Peyer's patch (tissue), 4 donors: ENCODE results near the gene RRP15. TPM values are rescaled to one million over a fixed set of nuclear protein-coding genes. Genes with fewer than 3 reads are reported as not detected.

Experiments
- DNase-seq, 3 donors: peaks; one replicate each; pipeline ENCODE4 v3.0.0-alpha.2; 2017 to 2019
- H3K27ac ChIP-seq, 4 donors: fragments of 200-600 bp; sonication (generic); one replicate each; pipeline ENCODE4 v1.5.1; 2016 to 2019
- H3K27me3 ChIP-seq, 2 donors: fragments of 200-600 bp; sonication (generic); one replicate each; pipeline ENCODE4 v1.5.1; 2019
- H3K36me3 ChIP-seq, 3 donors: fragments of 200-600 bp; sonication (generic); one replicate each; pipeline ENCODE4 v1.5.1; 2016 to 2019
- H3K4me1 ChIP-seq, 4 donors: fragments of 200-600 bp; sonication (generic); one replicate each; pipeline ENCODE4 v1.5.1; 2016 to 2019
- H3K4me3 ChIP-seq, 4 donors: fragments of 200-600 bp; sonication (generic); 1 replicate in 3 of 4; 2 replicates in 1 of 4; pipeline ENCODE4 v1.5.1; 2016 to 2019; ENCODE audit warnings: mild to moderate bottlenecking in 1 of 4
- H3K9me3 ChIP-seq, 4 donors: fragments of 200-600 bp; sonication (generic); one replicate each; pipeline ENCODE4 v1.5.1; 2016 to 2019; ENCODE audit warnings: mild to moderate bottlenecking in 1 of 4
- CTCF ChIP-seq, 6 experiments: fragments of 450-650 bp in 4 of 6; fragments of 200-600 bp in 2 of 6; sonication (generic) in 1 of 6; IDR thresholded peaks; one replicate each; pipeline ENCODE4 v1.5.1; 2017 to 2019; ENCODE audit warnings: antibody characterized with exemption in 6 of 6, mild to moderate bottlenecking in 3 of 6, moderate library complexity in 1 of 6
- POLR2A ChIP-seq, 2 donors: fragments of 450-650 bp; IDR thresholded peaks; one replicate each; pipeline ENCODE4 v1.5.1; 2017; ENCODE audit warnings: antibody characterized with exemption in 2 of 2, mild to moderate bottlenecking in 2 of 2, moderate library complexity in 2 of 2
- total RNA-seq, 4 donors: library from RNA; depleted of rRNA; stranded (reverse); fragments of >200 nt; gene quantifications; one replicate each; pipeline ENCODE4 v1.1.0, GENCODE V29; 2016

RRP15 gene
- total RNA-seq, 4 donors from 2014 or later = 2.1 to 8.3 (median 2.5) TPM

GRCh38 chr1:218296162-218296561 is 11.1 kb downstream of the RRP15 start:
- Histone ChIP-seq H3K4me1 (no peaks in the 10 kb centered on the region), H3K27ac (no peak overlapping the region), H3K36me3 (peaks cover 0 to 5% (median 0%) of the 10 kb centered on the region in 3 donors), H3K4me3 (no peak overlapping the region), H3K27me3 (no peaks in the 10 kb centered on the region), H3K9me3 (no peaks in the 10 kb centered on the region)
- no peak for DNase-seq
- no peak for TF ChIP-seq POLR2A (IDR thresholded peaks at IDR 0.05)
- no peak for TF ChIP-seq CTCF (IDR thresholded peaks at IDR 0.05)

- H3K27ac ChIP-seq = no peak overlapping the region
- no peaks in the 10 kb centered on the region for H3K9me3 ChIP-seq
- no peaks in the 10 kb centered on the region for H3K27me3 ChIP-seq
- H3K4me1 ChIP-seq = no peaks in the 10 kb centered on the region
- no peak overlapping the region for H3K4me3 ChIP-seq
- DNase-seq = no peak
- H3K36me3 ChIP-seq = peaks cover 0 to 5% (median 0%) of the 10 kb centered on the region in 3 donors
- TF ChIP-seq CTCF (IDR thresholded peaks at IDR 0.05) = no peak
- no peak for TF ChIP-seq POLR2A (IDR thresholded peaks at IDR 0.05)
Measured at GRCh38 chr1:218297461-218297860, 12.4 kb downstream of the RRP15 start.

- Histone ChIP-seq H3K36me3 (peaks cover 0 to 5% (median 0%) of the 10 kb centered on the region in 3 donors), H3K9me3 (no peaks in the 10 kb centered on the region), H3K27me3 (no peaks in the 10 kb centered on the region), H3K27ac (no peak overlapping the region), H3K4me1 (no peaks in the 10 kb centered on the region), H3K4me3 (no peak overlapping the region)
- TF ChIP-seq CTCF (IDR thresholded peaks at IDR 0.05) (no peak), POLR2A (IDR thresholded peaks at IDR 0.05) (no peak)
- no peak for DNase-seq
Measured at GRCh38 chr1:218297867-218298266, 12.8 kb downstream of the RRP15 start.

GRCh38 chr1:218298398-218298797 is 13.3 kb downstream of the RRP15 start:
- Histone ChIP-seq H3K9me3 (no peaks in the 10 kb centered on the region), H3K27ac (no peak overlapping the region), H3K27me3 (no peaks in the 10 kb centered on the region), H3K4me3 (no peak overlapping the region), H3K36me3 (peaks cover 0 to 5% (median 0%) of the 10 kb centered on the region in 3 donors), H3K4me1 (no peaks in the 10 kb centered on the region)
- no peak for TF ChIP-seq CTCF (IDR thresholded peaks at IDR 0.05)
- no peak for TF ChIP-seq POLR2A (IDR thresholded peaks at IDR 0.05)
- DNase-seq = no peak

- H3K36me3 ChIP-seq = peaks cover 0 to 4% (median 0%) of the 10 kb centered on the region in 3 donors
- no peak overlapping the region for H3K4me3 ChIP-seq
- no peak for DNase-seq
- no peaks in the 10 kb centered on the region for H3K4me1 ChIP-seq
- H3K27me3 ChIP-seq = no peaks in the 10 kb centered on the region
- H3K27ac ChIP-seq = no peak overlapping the region
- TF ChIP-seq POLR2A (IDR thresholded peaks at IDR 0.05) (no peak), CTCF (IDR thresholded peaks at IDR 0.05) (peak in 1 of 6 experiments; percentile 5)
- no peaks in the 10 kb centered on the region for H3K9me3 ChIP-seq
Measured at GRCh38 chr1:218299416-218299815, 14.3 kb downstream of the RRP15 start.

GRCh38 chr1:218301217-218301616 is 16.1 kb downstream of the RRP15 start:
- no peaks in the 10 kb centered on the region for H3K27me3 ChIP-seq
- H3K27ac ChIP-seq = no peak overlapping the region
- no peaks in the 10 kb centered on the region for H3K36me3 ChIP-seq
- no peaks in the 10 kb centered on the region for H3K9me3 ChIP-seq
- no peaks in the 10 kb centered on the region for H3K4me1 ChIP-seq
- H3K4me3 ChIP-seq = no peak overlapping the region
- TF ChIP-seq CTCF (IDR thresholded peaks at IDR 0.05) (no peak), POLR2A (IDR thresholded peaks at IDR 0.05) (no peak)
- no peak for DNase-seq
